ENCODE results near the gene KIN.
A peak's percentile ranks its signal among the peaks of the same experiment; 100 is the strongest.
"Not testable (repeated sequence)": the region's sequence is repeated elsewhere in the genome, so short reads cannot be mapped to it uniquely, and the experiment has no call there.

KIN gene

GRCh38 chr10:7750222-7750621 is 37.6 kb downstream of the KIN start:
- no peak overlapping the region for H3K4me3 ChIP-seq (ENCODE audit: control insufficient read depth, low read depth, low read length)
- TF ChIP-seq, protein P1, sequence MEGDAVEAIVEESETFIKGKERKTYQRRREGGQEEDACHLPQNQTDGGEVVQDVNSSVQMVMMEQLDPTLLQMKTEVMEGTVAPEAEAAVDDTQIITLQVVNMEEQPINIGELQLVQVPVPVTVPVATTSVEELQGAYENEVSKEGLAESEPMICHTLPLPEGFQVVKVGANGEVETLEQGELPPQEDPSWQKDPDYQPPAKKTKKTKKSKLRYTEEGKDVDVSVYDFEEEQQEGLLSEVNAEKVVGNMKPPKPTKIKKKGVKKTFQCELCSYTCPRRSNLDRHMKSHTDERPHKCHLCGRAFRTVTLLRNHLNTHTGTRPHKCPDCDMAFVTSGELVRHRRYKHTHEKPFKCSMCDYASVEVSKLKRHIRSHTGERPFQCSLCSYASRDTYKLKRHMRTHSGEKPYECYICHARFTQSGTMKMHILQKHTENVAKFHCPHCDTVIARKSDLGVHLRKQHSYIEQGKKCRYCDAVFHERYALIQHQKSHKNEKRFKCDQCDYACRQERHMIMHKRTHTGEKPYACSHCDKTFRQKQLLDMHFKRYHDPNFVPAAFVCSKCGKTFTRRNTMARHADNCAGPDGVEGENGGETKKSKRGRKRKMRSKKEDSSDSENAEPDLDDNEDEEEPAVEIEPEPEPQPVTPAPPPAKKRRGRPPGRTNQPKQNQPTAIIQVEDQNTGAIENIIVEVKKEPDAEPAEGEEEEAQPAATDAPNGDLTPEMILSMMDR (conservative IDR thresholded peaks at IDR 0.05; ENCODE audit: control insufficient read depth, insufficient read depth, low read depth, low read length): no peak
- DNase-seq (ENCODE audit: low read depth): no peak

- DNase-seq (ENCODE audit: low read depth): peak; percentile 20
- not testable (repeated sequence) for H3K4me3 ChIP-seq (ENCODE audit: control insufficient read depth, low read depth, low read length)
Observed at GRCh38 chr10:7748637-7749036, 39.2 kb downstream of the KIN start.

- TF ChIP-seq, protein P1 (conservative IDR thresholded peaks at IDR 0.05; ENCODE audit: control insufficient read depth, insufficient read depth, low read depth, low read length): no peak
- DNase-seq (ENCODE audit: low read depth): no peak
- no peak overlapping the region for H3K4me3 ChIP-seq (ENCODE audit: control insufficient read depth, low read depth, low read length)
Observed at GRCh38 chr10:7744307-7744706, 43.5 kb downstream of the KIN start.

DNA sequence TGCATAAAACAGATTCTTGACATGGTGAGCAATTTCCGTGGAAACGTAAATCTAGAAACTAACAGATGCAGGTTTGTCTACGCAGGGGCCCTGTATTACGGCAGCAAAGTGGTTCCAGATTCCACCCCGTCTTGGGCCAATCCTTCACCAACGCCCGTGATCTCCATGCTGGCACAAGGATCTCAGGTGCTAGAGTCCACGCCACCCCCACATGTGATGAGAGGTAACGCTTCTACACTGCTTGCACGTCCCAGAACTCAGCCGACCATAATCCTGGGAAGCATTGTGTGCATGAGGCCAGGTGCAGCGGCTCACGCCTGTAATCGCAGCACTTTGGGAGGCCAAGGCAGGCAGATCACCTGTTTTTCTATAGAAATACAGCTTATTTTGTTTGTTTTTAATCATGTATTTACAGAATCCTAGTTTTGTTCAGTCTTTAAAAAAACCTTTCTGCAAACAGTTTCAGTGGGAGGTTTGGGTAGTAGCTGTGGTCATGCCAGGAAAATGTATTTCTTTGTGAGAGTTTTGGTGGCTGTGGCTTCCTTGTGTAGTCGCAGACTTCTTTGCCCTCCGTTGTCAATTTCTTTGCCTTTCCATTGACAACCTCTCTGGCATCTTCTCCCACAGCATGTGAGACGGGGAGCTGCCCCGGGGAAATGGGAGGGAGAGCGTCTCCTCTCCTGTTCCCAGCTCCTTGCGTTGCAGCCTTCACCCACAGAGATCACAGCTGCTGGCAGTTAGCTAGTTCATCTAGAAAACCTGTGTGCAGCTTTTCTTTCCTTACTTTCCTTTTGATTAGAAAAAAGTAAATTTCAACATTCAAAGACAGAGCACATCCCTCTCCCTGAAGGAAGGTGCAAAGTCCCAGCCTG is 49.0 kb downstream of the KIN start:
- TF ChIP-seq, protein P1 (conservative IDR thresholded peaks at IDR 0.05; ENCODE audit: control insufficient read depth, insufficient read depth, low read depth, low read length): no peak
- DNase-seq (ENCODE audit: low read depth): no peak
- no peak overlapping the region for H3K4me3 ChIP-seq (ENCODE audit: control insufficient read depth, low read depth, low read length)

- no peak overlapping the region for H3K4me3 ChIP-seq (ENCODE audit: control insufficient read depth, low read depth, low read length)
- no peak for DNase-seq (ENCODE audit: low read depth)
- TF ChIP-seq, protein P1 (conservative IDR thresholded peaks at IDR 0.05; ENCODE audit: control insufficient read depth, insufficient read depth, low read depth, low read length): no peak
Observed at GRCh38 chr10:7734821-7735220, 53.0 kb downstream of the KIN start.

- DNase-seq (ENCODE audit: low read depth): no peak
- no peak overlapping the region for H3K4me3 ChIP-seq (ENCODE audit: control insufficient read depth, low read depth, low read length)
- TF ChIP-seq, protein P1 (conservative IDR thresholded peaks at IDR 0.05; ENCODE audit: control insufficient read depth, insufficient read depth, low read depth, low read length): no peak
Observed at GRCh38 chr10:7722927-7723529, 64.8 kb downstream of the KIN start.

DNA sequence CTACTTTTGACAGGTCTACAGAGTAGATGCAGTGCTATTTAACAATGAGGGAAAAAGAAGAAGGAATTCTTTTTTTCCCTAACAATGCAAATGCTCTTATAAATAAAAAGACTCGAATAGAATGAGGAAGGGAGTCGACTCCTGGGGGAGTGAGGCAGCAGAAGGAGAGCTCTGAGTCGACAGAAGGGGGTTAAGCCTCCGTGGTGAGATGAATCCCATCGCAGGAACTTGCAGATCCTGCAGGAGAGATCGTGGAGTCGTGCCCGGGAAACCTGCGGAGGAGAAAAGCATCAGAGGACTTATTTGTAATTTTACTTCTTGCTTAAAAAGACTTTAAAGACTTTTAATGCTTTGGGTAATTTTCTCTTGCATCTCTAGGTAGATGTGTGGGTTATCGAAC is 67.3 kb downstream of the KIN start:
- H3K4me3 ChIP-seq (ENCODE audit: control insufficient read depth, low read depth, low read length): no peak overlapping the region
- TF ChIP-seq, protein P1 (conservative IDR thresholded peaks at IDR 0.05; ENCODE audit: control insufficient read depth, insufficient read depth, low read depth, low read length): no peak
- DNase-seq (ENCODE audit: low read depth): no peak
